GM18502 (cell line): ENCODE data around the gene RPH3AL.

Experiments
- ATAC-seq: cut with Tn5 transposase; IDR thresholded peaks from one replicate; pipeline ENCODE4 v1.9.1; 2021; ENCODE audit warnings: mild to moderate bottlenecking; ENCODE audit not compliant: unreplicated experiment, poor library complexity

RPH3AL gene

GRCh38 chr17:164303-165235 is 188.0 kb downstream of the RPH3AL start:
- no peak for ATAC-seq

- ATAC-seq = no peak
These were observed 189.0 kb downstream of the RPH3AL start for GRCh38 chr17:163514-164098.

DNA sequence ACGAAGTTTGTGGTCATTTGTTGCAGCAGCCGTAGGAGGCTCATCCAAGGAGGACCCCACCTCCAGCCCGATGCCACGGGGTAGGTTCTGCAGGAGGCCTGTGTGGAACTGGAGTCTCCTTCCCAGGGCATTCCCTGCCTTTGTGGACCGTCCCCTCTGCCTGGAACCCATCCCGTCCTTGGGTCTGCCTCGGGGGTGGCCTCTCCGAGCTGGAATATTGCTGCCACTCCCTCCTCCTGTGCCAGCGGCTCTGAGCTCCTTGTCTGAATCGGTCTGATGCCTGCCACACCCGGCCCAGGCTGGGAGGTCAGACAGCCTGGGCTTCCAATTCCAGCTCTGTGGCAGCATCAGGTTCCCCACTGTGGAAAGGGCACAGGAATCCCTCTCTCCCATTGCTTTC is 189.9 kb downstream of the RPH3AL start:
- ATAC-seq = no peak
